GM19438 (cell line): ENCODE measurements around the gene TNFRSF12A.
"Not testable (repeated sequence)": the region's sequence is repeated elsewhere in the genome, so short reads cannot be mapped to it uniquely, and the experiment has no call there.

Experiments used
- ATAC-seq: cut with Tn5 transposase; IDR thresholded peaks from one replicate; pipeline ENCODE4 v1.9.1; 2021; ENCODE audit warnings: low read depth; ENCODE audit not compliant: unreplicated experiment

TNFRSF12A gene

GRCh38 chr16:3045758-3046640 lies 25.8 kb downstream of the TNFRSF12A start, which contains the start of gene MMP25:
Gene MMP25 (plus strand): TSS chr16:3046561. CDS start chr16:3046918, 357 bp downstream.
- no peak for ATAC-seq

GRCh38 chr16:3046641-3047386 lies 26.6 kb downstream of the TNFRSF12A start:
- no peak for ATAC-seq

DNA sequence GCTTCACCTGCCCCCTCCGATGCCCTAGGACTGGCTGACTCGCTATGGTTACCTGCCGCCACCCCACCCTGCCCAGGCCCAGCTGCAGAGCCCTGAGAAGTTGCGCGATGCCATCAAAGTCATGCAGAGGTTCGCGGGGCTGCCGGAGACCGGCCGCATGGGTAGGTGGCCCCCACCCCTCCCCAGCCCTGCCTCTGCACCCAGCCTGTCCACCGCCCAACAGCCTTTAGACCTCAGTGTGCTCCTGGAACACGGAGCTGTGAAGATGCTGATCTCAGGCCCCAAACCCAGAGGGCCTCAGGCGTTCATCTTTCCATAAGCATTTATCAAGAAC lies 27.2 kb downstream of the TNFRSF12A start:
- no peak for ATAC-seq

DNA sequence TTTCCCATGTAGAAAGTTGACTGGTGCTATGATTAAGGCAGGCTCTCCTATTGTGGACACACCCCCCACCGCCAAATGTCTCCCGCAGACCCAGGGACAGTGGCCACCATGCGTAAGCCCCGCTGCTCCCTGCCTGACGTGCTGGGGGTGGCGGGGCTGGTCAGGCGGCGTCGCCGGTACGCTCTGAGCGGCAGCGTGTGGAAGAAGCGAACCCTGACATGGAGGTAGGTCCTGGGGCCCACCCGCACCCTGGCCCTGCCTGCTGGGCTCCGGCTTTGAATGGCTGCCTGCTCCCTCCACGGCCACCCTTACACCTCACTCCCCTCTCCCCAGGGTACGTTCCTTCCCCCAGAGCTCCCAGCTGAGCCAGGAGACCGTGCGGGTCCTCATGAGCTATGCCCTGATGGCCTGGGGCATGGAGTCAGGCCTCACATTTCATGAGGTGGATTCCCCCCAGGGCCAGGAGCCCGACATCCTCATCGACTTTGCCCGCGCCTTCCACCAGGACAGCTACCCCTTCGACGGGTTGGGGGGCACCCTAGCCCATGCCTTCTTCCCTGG lies 29.8 kb downstream of the TNFRSF12A start:
- ATAC-seq = no peak

DNA sequence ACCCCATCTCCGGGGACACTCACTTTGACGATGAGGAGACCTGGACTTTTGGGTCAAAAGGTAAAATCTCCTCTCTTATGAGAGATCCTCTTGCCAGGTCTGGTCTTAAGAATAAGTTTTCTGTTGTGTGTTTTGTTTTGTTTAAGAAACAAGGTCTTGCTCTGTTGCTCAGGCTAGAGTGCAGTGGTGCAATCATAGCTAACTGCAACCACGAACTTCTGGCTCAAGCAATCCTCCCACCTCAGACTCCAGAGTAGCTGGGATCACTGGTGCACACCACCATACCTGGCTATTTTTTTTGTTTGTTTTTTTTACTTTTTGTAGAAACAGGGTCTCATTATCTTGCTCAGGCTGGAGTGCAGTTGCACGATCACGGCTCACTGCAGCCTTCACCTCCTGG lies 30.3 kb downstream of the TNFRSF12A start:
- ATAC-seq = no peak

GRCh38 chr16:3051009-3051408 lies 30.8 kb downstream of the TNFRSF12A start:
- no peak for ATAC-seq

GRCh38 chr16:3051494-3051893 lies 31.3 kb downstream of the TNFRSF12A start:
- ATAC-seq = no peak

- not testable (repeated sequence) for ATAC-seq
These were observed 32.6 kb downstream of the TNFRSF12A start for GRCh38 chr16:3052571-3053329.

- not testable (repeated sequence) for ATAC-seq
These were observed 33.2 kb downstream of the TNFRSF12A start for GRCh38 chr16:3053330-3053710.

GRCh38 chr16:3054965-3055733 lies 35.0 kb downstream of the TNFRSF12A start:
- ATAC-seq = no peak

DNA sequence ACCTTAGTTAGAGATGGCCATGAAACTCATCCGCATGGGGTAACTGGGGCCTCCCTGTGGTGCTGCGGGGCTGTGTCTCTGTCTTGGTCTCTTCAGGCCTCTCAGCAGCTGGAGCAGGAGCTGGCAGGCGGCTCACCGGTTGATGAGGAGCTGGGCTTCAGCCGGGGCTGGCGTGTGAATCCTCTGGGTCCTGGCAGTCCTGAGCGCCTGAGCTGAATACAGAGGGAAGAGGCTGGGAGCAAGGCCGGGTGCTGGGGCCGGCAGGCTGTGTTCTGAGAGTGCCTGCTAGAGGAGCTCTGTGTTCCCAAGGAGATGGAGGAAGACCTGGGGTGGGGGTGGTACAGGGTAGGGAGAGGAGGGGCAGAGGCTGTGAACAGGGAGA lies 35.6 kb downstream of the TNFRSF12A start:
- ATAC-seq = not testable (repeated sequence)

GRCh38 chr16:3056336-3057180 lies 36.4 kb downstream of the TNFRSF12A start:
- ATAC-seq = no peak

- no peak for ATAC-seq
These were observed 37.3 kb downstream of the TNFRSF12A start for GRCh38 chr16:3057181-3058138.

DNA sequence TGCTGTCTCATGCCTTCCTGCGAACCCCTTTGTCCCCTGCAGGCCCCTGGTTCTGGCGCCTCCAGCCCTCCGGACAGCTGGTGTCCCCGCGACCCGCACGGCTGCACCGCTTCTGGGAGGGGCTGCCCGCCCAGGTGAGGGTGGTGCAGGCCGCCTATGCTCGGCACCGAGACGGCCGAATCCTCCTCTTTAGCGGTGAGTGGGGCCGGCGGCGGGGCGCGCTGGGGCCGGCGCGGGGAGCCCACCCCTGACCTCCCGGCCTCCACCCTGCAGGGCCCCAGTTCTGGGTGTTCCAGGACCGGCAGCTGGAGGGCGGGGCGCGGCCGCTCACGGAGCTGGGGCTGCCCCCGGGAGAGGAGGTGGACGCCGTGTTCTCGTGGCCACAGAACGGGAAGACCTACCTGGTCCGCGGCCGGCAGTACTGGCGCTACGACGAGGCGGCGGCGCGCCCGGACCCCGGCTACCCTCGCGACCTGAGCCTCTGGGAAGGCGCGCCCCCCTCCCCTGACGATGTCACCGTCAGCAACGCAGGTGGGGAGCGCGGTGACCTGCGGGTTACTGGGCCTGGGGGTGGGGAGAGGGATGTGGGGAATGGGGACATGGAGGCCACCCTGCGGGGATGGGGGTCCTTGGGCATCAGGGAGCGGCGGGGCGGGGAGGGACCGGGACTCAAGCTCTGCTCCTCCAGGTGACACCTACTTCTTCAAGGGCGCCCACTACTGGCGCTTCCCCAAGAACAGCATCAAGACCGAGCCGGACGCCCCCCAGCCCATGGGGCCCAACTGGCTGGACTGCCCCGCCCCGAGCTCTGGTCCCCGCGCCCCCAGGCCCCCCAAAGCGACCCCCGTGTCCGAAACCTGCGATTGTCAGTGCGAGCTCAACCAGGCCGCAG lies 38.2 kb downstream of the TNFRSF12A start:
- ATAC-seq = no peak

GRCh38 chr16:3059041-3059722 lies 39.0 kb downstream of the TNFRSF12A start:
- ATAC-seq = no peak

DNA sequence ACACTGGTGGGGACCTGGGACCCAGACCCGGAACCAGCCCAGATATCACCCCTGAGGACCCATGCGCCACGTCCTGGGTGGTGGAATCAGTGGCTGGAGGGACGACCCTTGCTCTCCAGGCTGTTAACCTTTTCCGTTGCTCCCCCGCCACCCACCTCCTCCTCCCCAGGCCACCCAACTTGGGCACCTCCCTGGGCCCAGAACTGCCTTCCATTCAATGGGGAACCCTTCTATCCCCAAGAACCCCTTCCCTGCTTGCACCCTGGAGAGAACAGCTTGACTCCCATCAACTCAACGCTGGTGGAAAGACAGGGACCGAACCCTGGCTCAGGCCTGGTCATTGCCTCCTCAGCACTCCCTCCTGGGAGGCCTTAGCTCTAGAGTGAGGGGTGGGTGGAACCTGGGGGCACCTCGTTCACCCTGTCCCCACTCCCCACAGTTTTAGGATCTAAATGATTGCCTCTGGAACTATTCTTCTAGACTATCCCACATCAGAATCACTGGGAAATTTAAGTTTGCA lies 39.6 kb downstream of the TNFRSF12A start:
- ATAC-seq = no peak
